Frontal cortex (tissue), 4 donors: ENCODE measurements around the gene RNF212B. TPM values are rescaled to one million over a fixed set of nuclear protein-coding genes. Genes with fewer than 3 reads are reported as not detected.

Experiments used
- DNase-seq, 2 donors: peaks; one replicate each; pipeline ENCODE4 v3.0.0; 2012; ENCODE audit warnings: low spot score in 2 of 2
- FAIRE-seq: peaks from 2 replicates; lab custom pipeline; 2012; peaks lifted over from hg19 to GRCh38; lab: Jason Lieb, UNC
- total RNA-seq: library from RNA; depleted of rRNA; stranded (reverse); fragments of >200 nt; gene quantifications from one replicate; pipeline ENCODE4 v1.2.3, GENCODE V29; 2014
- donor health status: control.
- donor health status: control.
- donor health status: control.

RNF212B gene
- total RNA-seq, 1 donor from 2014 or later: not detected

DNA sequence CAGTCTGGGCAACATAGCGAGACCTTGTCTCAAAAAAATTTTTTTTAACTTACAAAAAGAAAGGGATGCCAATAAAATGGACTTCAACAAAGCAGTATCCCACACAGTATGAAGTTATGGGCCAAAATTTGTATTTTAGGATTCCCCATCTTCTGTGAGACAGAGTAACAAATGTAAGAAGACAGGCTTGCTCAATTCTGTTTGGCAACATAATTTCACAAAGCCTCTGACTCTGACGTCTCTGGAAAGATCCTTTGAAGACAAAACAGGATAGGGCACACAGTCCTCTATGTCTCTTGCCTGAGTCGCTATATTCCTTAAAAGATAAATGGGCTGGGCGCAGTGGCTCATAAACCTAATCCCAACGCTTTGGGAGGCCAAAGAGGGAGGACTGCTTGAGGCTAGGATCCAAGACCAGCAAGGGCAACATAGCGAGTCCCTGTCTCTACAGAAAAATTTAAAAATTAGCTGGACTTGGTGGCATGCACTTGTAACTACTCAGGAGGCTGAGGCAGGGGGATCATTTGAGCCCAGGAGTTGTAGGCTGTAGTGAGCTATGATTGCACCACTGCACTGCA, 49.3 kb downstream of the RNF212B start:
- no peak for DNase-seq

DNA sequence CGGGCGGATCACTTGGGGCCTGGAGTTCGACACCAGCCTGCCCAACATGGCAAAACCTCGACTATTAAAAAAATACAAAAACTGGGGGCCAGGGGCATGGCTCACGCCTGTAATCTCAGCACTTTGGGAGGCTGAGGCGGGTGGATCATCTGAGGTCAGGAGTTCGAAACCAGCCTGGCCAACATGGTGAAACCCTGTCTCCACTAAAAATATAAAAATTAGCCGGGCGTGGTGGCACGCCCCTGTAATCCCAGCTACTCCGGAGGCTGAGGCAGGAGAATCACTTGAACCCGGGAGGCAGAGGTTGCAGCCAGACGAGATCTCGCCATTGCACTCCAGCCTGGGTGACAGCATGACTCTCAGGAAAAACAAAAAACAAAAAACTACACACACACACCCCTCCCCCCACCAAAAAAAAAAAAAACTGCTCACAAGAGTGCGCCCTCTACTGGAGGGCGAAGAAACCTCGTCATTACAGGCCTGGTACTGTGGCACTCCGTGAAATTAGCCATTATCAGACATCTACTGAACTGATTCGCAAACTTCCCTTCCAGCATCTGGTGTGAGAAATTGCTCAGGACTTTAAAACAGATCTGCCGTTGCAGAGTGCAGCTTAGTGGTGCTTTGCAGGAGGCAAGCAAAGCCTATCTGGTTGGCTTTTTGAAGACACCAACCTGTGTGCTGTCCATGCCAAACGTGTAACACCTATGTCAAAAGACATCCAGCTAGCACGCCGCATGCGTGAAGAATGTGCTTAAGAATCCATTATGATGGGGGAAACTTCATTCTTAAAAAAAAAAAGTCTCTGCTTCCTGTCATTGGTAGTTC, 57.2 kb downstream of the RNF212B start:
- no peak for FAIRE-seq

More for the DNA sequence above, 49.3 kb downstream of the RNF212B start:
- no peak for FAIRE-seq

DNA sequence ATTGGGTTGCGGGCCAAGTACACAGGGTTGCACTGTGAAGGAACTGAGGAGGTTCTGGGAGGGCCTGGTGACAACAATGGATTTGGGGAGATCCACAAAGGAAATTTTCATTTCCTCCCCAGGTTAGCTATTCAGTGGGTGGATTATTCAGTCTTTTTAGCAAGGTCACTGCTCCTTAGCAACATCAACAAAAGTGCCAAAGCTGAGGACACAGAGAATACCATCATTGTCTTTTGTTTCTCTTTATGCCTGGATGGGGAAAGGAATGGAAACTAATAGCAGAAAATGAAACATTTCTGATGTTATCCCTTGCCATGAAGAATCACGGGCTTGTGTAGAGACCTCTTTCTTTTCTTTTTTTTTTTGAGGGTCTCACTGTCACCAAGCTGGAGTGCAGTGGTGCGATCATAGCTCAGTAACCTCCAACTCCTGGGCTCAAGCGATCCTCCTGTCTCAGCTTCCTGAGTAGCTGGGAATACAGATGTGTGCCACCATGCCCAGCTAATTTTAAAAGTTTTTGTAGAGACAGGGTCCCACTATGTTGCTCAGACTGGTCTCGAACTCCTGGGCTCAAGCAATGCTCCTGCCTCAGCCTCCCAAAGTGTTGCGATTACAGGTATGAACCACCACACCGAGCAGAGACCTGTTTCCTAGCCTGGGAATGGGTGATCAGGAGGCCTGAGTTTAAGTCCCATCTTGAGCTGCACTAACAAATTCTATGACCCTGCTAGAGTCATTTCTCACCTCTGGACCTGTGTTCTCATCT, 58.5 kb downstream of the RNF212B start:
- DNase-seq: no peak
- no peak for FAIRE-seq

More for the DNA sequence above, 57.2 kb downstream of the RNF212B start:
- no peak for DNase-seq

DNA sequence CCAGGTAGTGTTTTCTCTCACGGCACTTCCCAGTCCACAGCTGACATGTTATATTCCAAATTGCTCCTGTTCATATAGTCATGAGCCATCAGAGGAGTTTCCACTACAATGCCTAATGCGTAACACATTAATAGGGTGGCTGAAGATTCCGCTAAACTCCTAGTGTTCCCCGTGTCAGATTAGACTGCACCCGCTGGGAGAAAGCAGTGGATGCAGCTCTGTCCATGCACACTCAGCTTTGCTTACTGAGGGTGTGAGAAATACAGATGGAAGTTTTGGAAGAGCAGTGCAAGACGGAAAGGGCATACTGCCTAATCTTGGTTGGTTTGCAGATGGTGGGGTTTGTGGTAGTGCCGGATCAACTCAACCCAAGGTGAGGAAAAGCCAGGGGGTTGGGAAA, 59.4 kb downstream of the RNF212B start:
- no peak for DNase-seq
- FAIRE-seq: no peak

DNA sequence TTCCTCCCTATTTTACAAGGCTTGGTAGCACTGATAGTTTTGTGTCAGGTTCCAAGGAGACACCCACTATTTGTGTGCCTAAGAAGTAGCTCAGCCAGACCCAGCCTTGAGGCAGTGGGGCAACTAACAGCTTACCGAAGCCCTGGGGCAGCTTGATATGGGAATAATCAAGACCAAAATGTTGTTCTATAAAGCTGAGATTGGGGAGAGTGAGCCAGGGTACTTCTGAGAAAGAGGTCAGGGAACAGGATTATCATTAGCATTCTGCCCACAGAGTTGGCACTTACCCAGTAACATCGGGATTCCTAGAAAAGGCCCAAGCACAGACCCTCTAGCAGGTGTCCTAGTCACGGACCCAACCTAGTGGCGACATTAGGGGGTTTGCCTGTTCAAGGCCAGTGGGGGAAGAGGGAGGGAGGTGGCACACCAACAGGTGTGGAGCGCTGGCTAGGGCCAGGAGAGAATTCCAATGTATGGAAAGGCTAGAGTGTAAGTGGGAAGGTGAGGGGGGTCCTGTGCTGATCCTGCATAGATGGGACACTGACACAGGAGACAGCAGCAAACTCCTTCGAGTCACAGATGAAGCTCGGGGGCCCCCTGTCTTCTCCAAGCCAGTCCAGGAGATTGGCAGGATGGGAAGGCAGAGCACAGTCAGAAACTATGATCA, 60.0 kb downstream of the RNF212B start:
- no peak for FAIRE-seq
- DNase-seq: no peak

DNA sequence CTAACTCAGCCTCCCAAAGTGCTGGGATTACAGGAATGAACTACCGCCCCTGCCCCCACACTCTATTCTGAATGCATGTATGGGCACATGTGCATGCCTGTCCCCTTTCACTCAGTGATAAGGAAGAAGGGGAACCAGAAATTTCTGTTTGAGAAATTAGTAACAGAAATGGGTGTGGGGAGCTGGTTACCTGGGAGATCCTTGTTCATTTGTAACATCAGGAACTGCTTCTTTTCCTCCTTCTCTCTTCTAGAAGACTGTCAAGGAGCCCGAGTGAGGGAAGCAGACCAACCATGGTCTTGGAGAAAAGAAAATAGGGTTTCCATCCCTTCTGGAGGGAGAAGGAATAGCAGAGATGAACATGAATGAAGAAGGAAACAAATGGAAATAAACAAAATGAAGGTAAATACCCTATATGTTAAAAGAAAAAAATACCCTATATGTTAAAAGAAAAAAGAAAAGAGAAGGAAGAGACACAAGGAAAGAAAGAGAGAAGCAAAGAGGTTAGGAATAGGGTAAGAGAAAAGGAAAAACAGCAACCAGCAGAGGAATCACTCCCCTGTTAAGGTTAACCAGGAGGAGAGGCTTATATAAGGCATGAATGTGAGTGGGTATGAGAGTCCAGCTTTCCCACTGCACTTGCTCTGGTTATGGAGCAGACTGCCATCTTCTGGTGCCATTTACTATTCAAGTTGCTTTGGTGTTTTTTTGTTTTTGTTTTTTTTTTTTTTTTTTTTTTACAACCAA, 61.6 kb downstream of the RNF212B start:
- FAIRE-seq (no peak), DNase-seq (peak; percentile 30 to 53)

DNA sequence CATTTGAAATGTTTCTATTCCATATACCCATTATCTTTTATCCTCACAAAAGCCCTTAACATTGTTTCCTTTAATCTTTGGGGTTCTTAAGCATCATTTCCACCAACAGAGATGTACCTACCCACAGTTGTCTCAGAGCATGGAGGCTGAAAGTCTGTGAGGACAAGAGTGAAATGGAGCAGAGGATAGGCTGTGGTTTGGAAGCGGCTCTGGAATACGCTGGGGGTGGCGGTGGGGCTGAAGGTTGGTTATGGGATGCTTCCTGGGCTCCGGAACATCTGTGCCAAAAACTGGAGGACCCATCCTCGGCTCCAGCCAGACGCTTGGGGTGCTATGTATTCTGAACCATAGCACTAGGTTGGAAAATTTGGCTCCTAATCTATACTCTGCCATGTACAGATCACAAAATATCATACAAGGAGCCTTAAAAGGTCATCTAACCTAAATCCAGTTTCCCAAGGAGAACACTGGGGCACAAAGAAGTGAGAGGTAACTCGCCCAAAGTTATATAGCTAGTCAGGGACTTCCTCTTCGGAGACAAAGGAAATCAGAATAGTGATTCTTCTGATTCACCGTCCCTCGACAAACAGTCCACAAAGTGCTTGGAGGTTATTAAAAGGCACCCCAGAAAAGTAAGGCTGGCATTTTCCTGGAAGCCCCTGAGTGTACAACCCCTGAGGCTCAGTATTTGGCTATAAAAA, 62.4 kb downstream of the RNF212B start:
- FAIRE-seq (no peak), DNase-seq (no peak)

DNA sequence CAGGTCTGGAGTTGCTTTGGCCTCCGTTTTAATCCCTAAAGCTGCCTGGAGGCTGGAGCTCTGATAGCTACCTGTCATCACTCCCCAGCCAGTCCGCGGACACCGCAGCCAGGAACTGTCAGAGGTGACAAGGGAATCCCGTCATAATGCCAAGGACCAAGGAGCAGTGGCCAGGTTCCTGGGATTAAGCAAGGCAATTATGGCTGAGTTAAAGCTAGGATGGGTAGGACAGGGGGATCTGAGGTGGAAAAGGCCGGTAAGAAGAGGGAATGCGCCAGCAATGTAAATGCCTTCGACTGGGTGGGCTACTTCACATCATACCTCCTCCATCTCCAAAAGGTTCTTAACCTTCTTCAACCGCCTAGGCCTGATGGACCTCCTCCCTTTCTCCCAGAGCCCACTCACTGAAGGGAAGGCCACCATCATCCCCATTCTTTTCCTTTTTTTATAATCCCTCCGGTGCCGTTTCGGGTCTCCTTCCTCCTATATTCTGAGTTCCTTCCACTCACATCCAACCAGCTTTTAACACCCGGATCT, 63.0 kb downstream of the RNF212B start:
- DNase-seq (peak in 1 of 2 donors; percentile 23), FAIRE-seq (no peak)

DNA sequence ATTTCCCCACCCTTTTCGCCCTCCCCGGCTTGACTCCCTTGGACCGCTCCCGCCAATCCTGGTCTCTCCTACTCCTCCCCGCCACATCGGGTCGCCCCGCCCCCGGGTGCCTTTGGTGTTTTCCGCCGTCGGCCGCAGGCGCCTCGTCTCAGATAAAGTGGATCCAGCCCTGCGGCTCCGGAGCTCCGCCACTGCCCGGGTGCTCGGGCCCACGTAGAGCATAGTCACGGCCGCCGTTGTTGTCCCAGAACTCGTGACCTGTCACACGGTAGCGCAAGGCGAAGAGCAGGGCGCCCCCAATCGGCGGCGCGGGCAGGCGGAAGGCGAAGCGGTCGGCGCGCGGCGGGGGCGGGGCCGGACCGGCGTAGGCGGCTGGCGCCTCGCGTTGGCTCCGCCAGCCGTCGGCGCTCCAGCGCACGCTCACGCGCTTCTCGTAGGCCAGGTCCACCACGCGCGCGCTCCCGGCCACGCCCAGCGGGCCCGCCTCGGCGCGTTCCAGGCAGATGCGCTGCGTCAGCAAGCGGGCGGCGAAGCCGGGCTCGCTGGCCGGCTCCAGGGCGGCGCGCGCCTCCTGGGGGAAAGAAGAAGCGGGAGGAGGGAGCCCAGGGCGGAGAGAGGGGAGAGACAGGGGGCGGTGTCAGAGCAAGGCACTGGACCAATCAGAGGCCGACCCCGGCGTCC, 63.7 kb downstream of the RNF212B start:
- FAIRE-seq: no peak
- peak; percentile 97 to 99 for DNase-seq

DNA sequence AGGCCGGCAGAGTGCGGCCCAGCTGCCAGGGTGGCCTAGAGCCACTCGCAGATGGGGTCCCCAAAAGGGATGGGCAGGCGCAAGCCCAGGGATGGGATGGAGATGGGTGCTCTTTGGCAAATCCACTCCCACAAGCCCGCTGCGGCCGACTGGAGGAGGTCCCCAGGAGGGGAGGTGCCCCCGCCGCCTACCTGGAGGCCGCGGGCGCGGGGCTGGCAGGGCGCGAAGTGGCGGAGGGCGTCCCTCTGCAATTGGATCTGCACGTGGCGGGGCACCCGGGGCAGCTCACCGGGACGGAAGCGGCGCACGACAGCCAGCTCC, 64.2 kb downstream of the RNF212B start:
- FAIRE-seq: no peak
- DNase-seq: no peak

DNA sequence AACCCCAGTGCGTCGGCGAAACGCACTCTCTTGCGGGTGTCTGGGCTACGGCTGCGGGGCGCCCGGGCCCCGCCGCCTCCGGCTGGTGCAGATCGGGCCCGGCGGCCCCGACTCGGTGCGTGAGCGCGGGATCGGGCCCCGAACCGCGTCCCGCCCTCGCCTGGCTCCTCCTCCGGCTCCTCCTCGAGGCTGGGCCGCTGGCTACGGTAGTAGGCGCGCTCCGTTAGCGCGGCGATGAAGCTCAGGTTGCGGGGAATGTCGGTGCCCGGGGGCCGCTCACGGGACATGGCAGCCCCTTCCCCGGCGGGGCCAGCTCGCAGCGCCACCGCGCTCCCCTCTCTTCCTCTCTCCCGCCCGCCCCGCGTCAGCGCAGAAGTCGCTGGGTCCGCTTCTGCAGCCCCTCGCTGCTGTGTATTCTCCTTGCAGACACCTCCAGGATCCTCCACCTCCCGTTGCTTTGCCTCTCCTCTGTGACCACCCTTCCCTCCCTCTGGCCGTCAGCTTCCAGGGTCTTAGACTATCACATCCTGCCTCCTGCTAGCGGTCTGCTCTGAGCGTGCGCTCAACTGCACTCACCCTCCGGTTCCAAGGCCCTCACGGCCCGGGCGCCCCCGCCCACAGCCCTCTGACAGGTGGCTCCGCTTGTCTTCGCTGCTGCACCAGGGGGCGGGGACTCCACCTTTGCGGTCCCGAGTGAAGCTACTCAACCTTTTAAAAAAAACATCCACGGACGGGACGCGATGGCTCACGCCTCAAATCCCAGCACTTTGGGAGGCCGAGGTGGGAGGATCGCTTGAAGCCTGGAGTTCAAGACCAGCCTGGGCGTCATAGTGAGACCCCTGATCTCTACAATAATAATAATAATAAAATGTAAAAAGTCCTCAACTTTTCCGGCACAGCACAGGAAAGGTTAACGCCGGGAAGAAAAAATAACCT, 64.8 kb downstream of the RNF212B start, which contains the start of gene PPP1R3E:
TSS of gene PPP1R3E (minus strand) at position 570 of the 936 bp plus-strand sequence. CDS start at position 287, 283 bp downstream.
- DNase-seq (peak; percentile 37 to 52), FAIRE-seq (no peak)

DNA sequence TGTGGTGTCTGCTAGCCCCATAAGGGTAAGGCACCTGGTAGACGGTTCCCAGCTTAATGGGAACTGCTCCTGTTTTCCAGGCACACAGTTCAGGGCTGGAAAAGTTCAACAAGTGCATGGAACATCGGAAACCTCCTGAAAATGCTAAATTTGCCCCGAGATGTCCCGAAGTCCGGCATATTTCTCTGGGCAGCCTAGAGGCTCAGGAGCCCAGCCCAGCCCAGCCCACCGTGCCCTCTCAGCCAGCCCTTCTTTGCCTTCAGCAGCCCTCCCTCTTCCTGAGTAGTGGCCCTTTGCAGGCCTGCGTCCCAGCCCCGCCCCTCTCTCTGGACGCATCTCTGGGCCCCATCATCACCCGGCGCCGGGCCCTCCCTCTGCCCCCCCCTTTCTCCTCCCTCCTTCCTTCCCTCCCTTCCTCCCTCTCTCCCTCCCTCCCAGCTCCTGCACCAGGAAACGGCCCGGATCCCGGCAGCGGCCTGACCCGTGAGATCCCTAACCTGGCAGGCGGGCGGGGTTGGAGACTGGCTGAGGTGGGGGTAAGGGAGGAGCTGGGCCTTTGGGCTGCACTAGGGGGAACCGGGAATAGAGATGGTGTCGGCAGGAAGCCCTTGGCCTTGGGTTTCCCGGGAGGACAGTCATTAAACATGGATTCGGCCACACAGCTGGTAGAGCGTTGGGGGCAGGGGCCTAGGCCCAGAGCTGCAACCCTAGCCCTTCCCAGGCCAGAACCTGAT, 68.8 kb downstream of the RNF212B start, which contains the start of gene BCL2L2:
TSS of gene BCL2L2 (plus strand) at position 422 of the 734 bp plus-strand sequence. CDS start 935 bp downstream, outside the sequence.
- FAIRE-seq: no peak
- peak; percentile 72 to 73 for DNase-seq

DNA sequence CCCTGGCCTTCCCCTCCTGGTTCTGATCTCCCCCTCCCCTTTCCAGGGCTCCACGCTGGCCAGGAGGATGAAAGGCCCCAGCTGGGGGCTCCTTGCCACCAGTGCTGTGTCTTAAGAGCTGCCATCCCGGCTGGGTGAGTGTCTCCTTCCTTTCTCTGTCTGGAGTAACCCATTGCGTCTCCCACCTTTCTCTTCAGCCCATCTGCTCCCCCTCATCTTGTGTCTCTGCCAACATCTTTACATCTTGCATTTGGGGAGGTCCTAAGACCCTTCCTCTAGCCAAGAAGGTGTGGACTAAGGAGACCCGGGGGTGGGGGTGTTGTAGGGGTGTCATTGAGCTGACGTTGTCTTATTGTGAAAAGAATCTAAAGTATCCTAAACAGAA, 69.4 kb downstream of the RNF212B start:
- DNase-seq (no peak), FAIRE-seq (no peak)

DNA sequence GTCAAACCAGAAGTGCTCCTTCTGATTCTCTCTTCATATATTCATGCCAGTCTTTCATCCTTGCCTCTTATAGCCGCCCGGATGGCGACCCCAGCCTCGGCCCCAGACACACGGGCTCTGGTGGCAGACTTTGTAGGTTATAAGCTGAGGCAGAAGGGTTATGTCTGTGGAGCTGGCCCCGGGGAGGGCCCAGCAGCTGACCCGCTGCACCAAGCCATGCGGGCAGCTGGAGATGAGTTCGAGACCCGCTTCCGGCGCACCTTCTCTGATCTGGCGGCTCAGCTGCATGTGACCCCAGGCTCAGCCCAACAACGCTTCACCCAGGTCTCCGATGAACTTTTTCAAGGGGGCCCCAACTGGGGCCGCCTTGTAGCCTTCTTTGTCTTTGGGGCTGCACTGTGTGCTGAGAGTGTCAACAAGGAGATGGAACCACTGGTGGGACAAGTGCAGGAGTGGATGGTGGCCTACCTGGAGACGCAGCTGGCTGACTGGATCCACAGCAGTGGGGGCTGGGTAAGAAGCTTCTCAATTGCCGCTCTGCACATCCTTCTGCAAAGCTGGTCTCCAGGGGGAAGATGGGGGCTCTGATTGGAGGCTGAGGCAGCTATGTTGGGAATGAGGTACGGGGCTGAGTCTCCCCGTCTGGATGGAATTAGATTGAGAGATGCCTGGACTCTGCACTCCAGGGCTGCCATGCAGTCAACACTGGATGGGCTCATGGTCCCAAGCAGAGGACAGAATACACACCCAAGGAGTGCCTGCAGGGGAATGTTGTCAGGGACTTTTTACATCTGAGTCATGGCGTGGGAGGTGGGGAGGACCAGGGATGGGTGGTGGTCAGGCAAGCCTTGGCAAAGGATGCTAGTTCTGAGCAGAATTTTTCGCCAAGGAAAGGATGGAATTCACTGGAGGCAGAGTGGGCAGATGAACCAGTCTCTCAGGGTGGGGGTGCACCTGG, 70.2 kb downstream of the RNF212B start:
- DNase-seq: no peak
- no peak for FAIRE-seq
